IPS-18a (cell line): ENCODE data around the gene DHRSX.

Experiments
- H3K27ac ChIP-seq: one replicate; pipeline ENCODE4 v1.5.1; 2013; ENCODE audit warnings: low read length
- H3K27me3 ChIP-seq: one replicate; pipeline ENCODE4 v1.6.1; 2013; ENCODE audit warnings: mild to moderate bottlenecking, low read length; ENCODE audit not compliant: control insufficient read depth, insufficient read depth
- H3K36me3 ChIP-seq: one replicate; pipeline ENCODE4 v1.6.1; 2013; ENCODE audit warnings: low read depth, low read length; ENCODE audit not compliant: control insufficient read depth
- H3K4me1 ChIP-seq: one replicate; pipeline ENCODE4 v1.6.1; 2013; ENCODE audit warnings: low read depth, low read length; ENCODE audit not compliant: control insufficient read depth
- H3K4me3 ChIP-seq: one replicate; pipeline ENCODE4 v1.5.1; 2013; ENCODE audit warnings: low read length
- H3K9ac ChIP-seq: one replicate; pipeline ENCODE4 v1.6.1; 2013; ENCODE audit warnings: mild to moderate bottlenecking, low read length, moderate library complexity
- H3K9me3 ChIP-seq: one replicate; pipeline ENCODE4 v1.6.1; 2013; ENCODE audit warnings: low read depth, low read length; ENCODE audit not compliant: control insufficient read depth

Gene DHRSX

GRCh38 chrX:2441466-2441865, 59.3 kb downstream of the DHRSX start:
- no peak overlapping the region for H3K9ac ChIP-seq
- H3K4me3 ChIP-seq, result no peak overlapping the region
- H3K9me3 ChIP-seq, result peaks cover 4% of the 10 kb centered on the region
- H3K36me3 ChIP-seq, result no peaks in the 10 kb centered on the region
- H3K27ac ChIP-seq, result no peak overlapping the region
- no peaks in the 10 kb centered on the region for H3K4me1 ChIP-seq
- no peaks in the 10 kb centered on the region for H3K27me3 ChIP-seq

GRCh38 chrX:2439613-2440012, 61.2 kb downstream of the DHRSX start:
- Histone ChIP-seq H3K9ac (no peak overlapping the region), H3K9me3 (peaks cover 4% of the 10 kb centered on the region), H3K4me3 (no peak overlapping the region), H3K27me3 (no peaks in the 10 kb centered on the region), H3K27ac (no peak overlapping the region), H3K4me1 (no peaks in the 10 kb centered on the region), H3K36me3 (no peaks in the 10 kb centered on the region)

- no peak overlapping the region for H3K4me3 ChIP-seq
- H3K27me3 ChIP-seq, result no peaks in the 10 kb centered on the region
- no peaks in the 10 kb centered on the region for H3K36me3 ChIP-seq
- no peak overlapping the region for H3K27ac ChIP-seq
- H3K9me3 ChIP-seq, result peaks cover 4% of the 10 kb centered on the region
- H3K4me1 ChIP-seq, result no peaks in the 10 kb centered on the region
- no peak overlapping the region for H3K9ac ChIP-seq
These were observed 65.3 kb downstream of the DHRSX start for GRCh38 chrX:2435465-2435864.

- Histone ChIP-seq H3K36me3 (no peaks in the 10 kb centered on the region), H3K27ac (no peak overlapping the region), H3K4me1 (no peaks in the 10 kb centered on the region), H3K27me3 (no peaks in the 10 kb centered on the region), H3K9ac (no peak overlapping the region), H3K4me3 (no peak overlapping the region), H3K9me3 (no peaks in the 10 kb centered on the region)
These were observed 66.3 kb downstream of the DHRSX start for GRCh38 chrX:2434270-2435163.

GRCh38 chrX:2432298-2432863, 68.4 kb downstream of the DHRSX start:
- Histone ChIP-seq H3K27ac (no peak overlapping the region), H3K36me3 (no peaks in the 10 kb centered on the region), H3K4me3 (no peak overlapping the region), H3K27me3 (no peaks in the 10 kb centered on the region), H3K4me1 (no peaks in the 10 kb centered on the region), H3K9ac (no peak overlapping the region), H3K9me3 (no peaks in the 10 kb centered on the region)

GRCh38 chrX:2430265-2430825, 70.4 kb downstream of the DHRSX start:
- Histone ChIP-seq H3K4me3 (no peak overlapping the region), H3K9ac (no peak overlapping the region), H3K9me3 (no peaks in the 10 kb centered on the region), H3K27ac (no peak overlapping the region), H3K4me1 (no peaks in the 10 kb centered on the region), H3K36me3 (no peaks in the 10 kb centered on the region), H3K27me3 (no peaks in the 10 kb centered on the region)

- Histone ChIP-seq H3K4me1 (no peaks in the 10 kb centered on the region), H3K9ac (no peak overlapping the region), H3K9me3 (no peaks in the 10 kb centered on the region), H3K27ac (no peak overlapping the region), H3K36me3 (no peaks in the 10 kb centered on the region), H3K27me3 (no peaks in the 10 kb centered on the region), H3K4me3 (no peak overlapping the region)
These were observed 73.0 kb downstream of the DHRSX start for GRCh38 chrX:2427737-2428136.

- no peak overlapping the region for H3K9ac ChIP-seq
- no peak overlapping the region for H3K27ac ChIP-seq
- H3K4me1 ChIP-seq, result no peaks in the 10 kb centered on the region
- H3K9me3 ChIP-seq, result no peaks in the 10 kb centered on the region
- H3K27me3 ChIP-seq, result no peaks in the 10 kb centered on the region
- H3K36me3 ChIP-seq, result no peaks in the 10 kb centered on the region
- H3K4me3 ChIP-seq, result no peak overlapping the region
These were observed 73.6 kb downstream of the DHRSX start for GRCh38 chrX:2427147-2427546.

- no peaks in the 10 kb centered on the region for H3K27me3 ChIP-seq
- H3K9me3 ChIP-seq, result no peaks in the 10 kb centered on the region
- no peaks in the 10 kb centered on the region for H3K4me1 ChIP-seq
- no peak overlapping the region for H3K9ac ChIP-seq
- H3K4me3 ChIP-seq, result no peak overlapping the region
- no peak overlapping the region for H3K27ac ChIP-seq
- H3K36me3 ChIP-seq, result no peaks in the 10 kb centered on the region
These were observed 74.4 kb downstream of the DHRSX start for GRCh38 chrX:2426289-2426882.

- Histone ChIP-seq H3K4me3 (no peak overlapping the region), H3K4me1 (no peaks in the 10 kb centered on the region), H3K9me3 (no peaks in the 10 kb centered on the region), H3K27ac (no peak overlapping the region), H3K36me3 (no peaks in the 10 kb centered on the region), H3K9ac (no peak overlapping the region), H3K27me3 (no peaks in the 10 kb centered on the region)
These were observed 75.3 kb downstream of the DHRSX start for GRCh38 chrX:2425286-2426071.

GRCh38 chrX:2424317-2424716, 76.5 kb downstream of the DHRSX start:
- Histone ChIP-seq H3K27ac (no peak overlapping the region), H3K27me3 (no peaks in the 10 kb centered on the region), H3K9ac (no peak overlapping the region), H3K4me1 (no peaks in the 10 kb centered on the region), H3K9me3 (no peaks in the 10 kb centered on the region), H3K36me3 (no peaks in the 10 kb centered on the region), H3K4me3 (no peak overlapping the region)
